ENCODE data around the gene PON1.

The PON1 gene

GRCh38 chr7:95317546-95317945, 6.8 kb downstream of the PON1 start:
- no peak for DNase-seq (ENCODE audit: low spot score)

GRCh38 chr7:95316588-95316987, 7.7 kb downstream of the PON1 start:
- no peak for DNase-seq (ENCODE audit: low spot score)

GRCh38 chr7:95312561-95312960, 11.8 kb downstream of the PON1 start:
- no peak for DNase-seq (ENCODE audit: low spot score)

- no peak for DNase-seq (ENCODE audit: low spot score)
These were observed 12.9 kb downstream of the PON1 start for GRCh38 chr7:95311389-95311788.

- DNase-seq (ENCODE audit: low spot score) = no peak
These were observed 14.4 kb downstream of the PON1 start for GRCh38 chr7:95309951-95310350.

GRCh38 chr7:95304990-95305389, 19.3 kb downstream of the PON1 start:
- no peak for DNase-seq (ENCODE audit: low spot score)

GRCh38 chr7:95303013-95303905, 21.1 kb downstream of the PON1 start:
- no peak for DNase-seq (ENCODE audit: low spot score)

GRCh38 chr7:95298091-95298490, 26.2 kb downstream of the PON1 start:
- DNase-seq (ENCODE audit: low spot score) = no peak

GRCh38 chr7:95297041-95297440, 27.3 kb downstream of the PON1 start:
- DNase-seq (ENCODE audit: low spot score) = no peak

- no peak for DNase-seq (ENCODE audit: low spot score)
These were observed 27.9 kb downstream of the PON1 start for GRCh38 chr7:95296456-95296855.

GRCh38 chr7:95295397-95295796, 28.9 kb downstream of the PON1 start:
- DNase-seq (ENCODE audit: low spot score) = no peak

- DNase-seq (ENCODE audit: low spot score) = no peak
These were observed 34.0 kb downstream of the PON1 start for GRCh38 chr7:95290166-95290830.

- no peak for DNase-seq (ENCODE audit: low spot score)
These were observed 38.2 kb downstream of the PON1 start for GRCh38 chr7:95286096-95286495.

- no peak for DNase-seq (ENCODE audit: low spot score)
These were observed 44.9 kb downstream of the PON1 start for GRCh38 chr7:95279417-95279816.

GRCh38 chr7:95276114-95276513, 48.2 kb downstream of the PON1 start:
- no peak for DNase-seq (ENCODE audit: low spot score)

- DNase-seq (ENCODE audit: low spot score) = no peak
These were observed 54.7 kb downstream of the PON1 start for GRCh38 chr7:95269640-95270039.

- DNase-seq (ENCODE audit: low spot score) = no peak
These were observed 56.6 kb downstream of the PON1 start for GRCh38 chr7:95267754-95268153.

GRCh38 chr7:95265634-95266033, 58.7 kb downstream of the PON1 start:
- DNase-seq (ENCODE audit: low spot score) = no peak

GRCh38 chr7:95264363-95264891, 59.9 kb downstream of the PON1 start:
- DNase-seq (ENCODE audit: low spot score) = no peak

- no peak for DNase-seq (ENCODE audit: low spot score)
These were observed 60.5 kb downstream of the PON1 start for GRCh38 chr7:95263785-95264362.

- no peak for DNase-seq (ENCODE audit: low spot score)
These were observed 61.5 kb downstream of the PON1 start for GRCh38 chr7:95262875-95263274.

- DNase-seq (ENCODE audit: low spot score) = no peak
These were observed 62.4 kb downstream of the PON1 start for GRCh38 chr7:95261895-95262415.

GRCh38 chr7:95255691-95256090, 68.6 kb downstream of the PON1 start:
- no peak for DNase-seq (ENCODE audit: low spot score)

All from CD4-positive, alpha-beta T cell treated with Interleukin-15 for 4 hours (primary cell).